Nephron progenitor cell (in vitro differentiated cells): ENCODE measurements around the gene INSM1.

ENCODE experiments used
- DNase-seq: peaks from one replicate; pipeline ENCODE4 v3.0.0; 2021
- H3K27ac Mint-ChIP-seq: 2 replicates; pipeline ENCODE4 v1.8.0; 2021; ENCODE audit warnings: mild to moderate bottlenecking, moderate library complexity, mixed read lengths
- H3K27me3 Mint-ChIP-seq: 2 replicates; pipeline ENCODE4 v1.8.0; 2021; ENCODE audit warnings: mild to moderate bottlenecking, low read depth, mixed read lengths; ENCODE audit not compliant: poor library complexity
- H3K36me3 Mint-ChIP-seq: 2 replicates; pipeline ENCODE4 v1.8.0; 2021; ENCODE audit warnings: low read depth, mixed read lengths
- H3K4me1 Mint-ChIP-seq: 2 replicates; pipeline ENCODE4 v1.8.0; 2021; ENCODE audit warnings: mixed read lengths
- H3K4me3 Mint-ChIP-seq: 2 replicates; pipeline ENCODE4 v1.8.0; 2021; ENCODE audit warnings: mild to moderate bottlenecking, moderate library complexity, mixed read lengths
- H3K9me3 Mint-ChIP-seq: 2 replicates; pipeline ENCODE4 v1.8.0; 2021; ENCODE audit warnings: mild to moderate bottlenecking, moderate library complexity, mixed read lengths
- TF ChIP-seq, protein P1 (sequence below): fragments of 200-600 bp; sonication (generic); IDR thresholded peaks from 2 replicates; pipeline ENCODE4 v1.5.0; 2021; ENCODE audit warnings: antibody characterized with exemption

INSM1 gene

DNA sequence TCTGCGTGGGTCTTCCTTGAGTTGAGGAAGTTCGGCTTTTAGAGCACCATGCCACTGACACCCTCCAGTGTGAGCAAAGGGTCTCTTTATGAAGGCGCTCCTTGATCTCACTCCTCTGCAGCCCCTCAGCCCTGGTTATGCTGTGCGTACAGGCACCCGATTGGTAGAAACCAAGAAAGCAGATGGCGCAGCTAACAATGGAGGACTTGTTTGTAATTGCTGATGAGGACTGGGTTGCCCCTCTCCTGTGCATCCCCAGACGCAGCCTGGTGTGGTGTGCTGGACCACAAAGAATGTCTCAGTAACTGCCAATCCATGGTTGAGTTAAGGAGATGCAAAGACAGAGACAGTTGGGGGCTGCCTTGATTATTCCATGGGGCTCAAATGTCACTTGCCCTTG is 30.2 kb downstream of the INSM1 start:
- no peaks in the 10 kb centered on the region for H3K9me3 Mint-ChIP-seq
- TF ChIP-seq, protein P1, sequence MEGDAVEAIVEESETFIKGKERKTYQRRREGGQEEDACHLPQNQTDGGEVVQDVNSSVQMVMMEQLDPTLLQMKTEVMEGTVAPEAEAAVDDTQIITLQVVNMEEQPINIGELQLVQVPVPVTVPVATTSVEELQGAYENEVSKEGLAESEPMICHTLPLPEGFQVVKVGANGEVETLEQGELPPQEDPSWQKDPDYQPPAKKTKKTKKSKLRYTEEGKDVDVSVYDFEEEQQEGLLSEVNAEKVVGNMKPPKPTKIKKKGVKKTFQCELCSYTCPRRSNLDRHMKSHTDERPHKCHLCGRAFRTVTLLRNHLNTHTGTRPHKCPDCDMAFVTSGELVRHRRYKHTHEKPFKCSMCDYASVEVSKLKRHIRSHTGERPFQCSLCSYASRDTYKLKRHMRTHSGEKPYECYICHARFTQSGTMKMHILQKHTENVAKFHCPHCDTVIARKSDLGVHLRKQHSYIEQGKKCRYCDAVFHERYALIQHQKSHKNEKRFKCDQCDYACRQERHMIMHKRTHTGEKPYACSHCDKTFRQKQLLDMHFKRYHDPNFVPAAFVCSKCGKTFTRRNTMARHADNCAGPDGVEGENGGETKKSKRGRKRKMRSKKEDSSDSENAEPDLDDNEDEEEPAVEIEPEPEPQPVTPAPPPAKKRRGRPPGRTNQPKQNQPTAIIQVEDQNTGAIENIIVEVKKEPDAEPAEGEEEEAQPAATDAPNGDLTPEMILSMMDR, result no peak
- H3K27ac Mint-ChIP-seq, result no peak overlapping the region
- H3K4me3 Mint-ChIP-seq, result no peak overlapping the region
- peaks cover 16% of the 10 kb centered on the region for H3K4me1 Mint-ChIP-seq
- H3K27me3 Mint-ChIP-seq, result peaks cover 9% of the 10 kb centered on the region
- no peak for DNase-seq
- H3K36me3 Mint-ChIP-seq, result peaks cover 10% of the 10 kb centered on the region

DNA sequence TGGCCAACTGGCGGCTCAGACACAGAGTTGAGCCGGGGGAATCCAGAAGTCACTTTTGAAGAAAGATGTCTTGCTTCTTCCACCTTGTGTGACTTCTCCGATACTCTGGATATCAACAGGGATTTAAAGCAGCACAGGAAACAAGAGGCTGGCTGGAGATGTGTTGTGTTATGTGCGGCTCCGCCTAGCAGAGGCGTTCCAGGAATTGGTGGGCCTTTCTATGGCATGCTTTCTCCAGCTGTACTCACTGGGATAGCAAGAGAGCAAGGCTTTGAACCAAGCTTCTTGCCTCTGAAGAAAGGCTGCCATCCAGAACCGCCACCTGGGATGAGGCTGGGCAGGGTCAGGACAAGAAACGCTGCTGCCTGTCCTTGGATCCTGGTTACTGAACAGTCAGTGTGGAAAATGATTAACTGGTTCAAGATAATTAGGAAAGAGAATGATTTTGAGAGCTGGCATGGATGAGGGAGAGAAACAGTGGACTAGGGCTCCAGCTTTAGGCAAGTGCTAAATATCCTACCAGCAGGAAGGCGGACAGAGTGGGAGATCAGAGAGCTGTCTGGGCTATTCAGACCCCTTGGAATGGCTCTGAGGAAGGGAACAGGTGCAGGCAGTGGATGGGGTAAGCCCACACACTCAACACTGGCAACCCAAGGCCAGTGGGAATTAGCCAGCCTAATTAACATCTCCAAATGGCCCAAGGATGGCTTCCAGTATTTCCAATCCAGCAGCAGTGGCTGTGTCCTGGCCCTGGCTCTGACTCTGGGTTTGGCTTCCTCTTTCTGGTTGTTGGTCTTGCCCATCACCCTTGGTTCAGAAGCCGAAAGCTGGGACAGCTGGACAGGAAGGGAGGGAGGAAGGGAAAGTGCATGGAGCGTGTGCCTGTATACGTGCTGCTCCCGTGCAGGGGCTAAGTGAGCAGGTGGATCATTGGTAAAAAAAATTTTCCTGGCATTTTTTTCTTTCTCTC is 31.9 kb downstream of the INSM1 start:
- TF ChIP-seq, protein P1, result no peak
- peaks cover 11% of the 10 kb centered on the region for H3K4me1 Mint-ChIP-seq
- no peaks in the 10 kb centered on the region for H3K9me3 Mint-ChIP-seq
- no peaks in the 10 kb centered on the region for H3K36me3 Mint-ChIP-seq
- H3K27ac Mint-ChIP-seq, result no peak overlapping the region
- no peak for DNase-seq
- peaks cover 20% of the 10 kb centered on the region for H3K27me3 Mint-ChIP-seq
- no peak overlapping the region for H3K4me3 Mint-ChIP-seq

DNA sequence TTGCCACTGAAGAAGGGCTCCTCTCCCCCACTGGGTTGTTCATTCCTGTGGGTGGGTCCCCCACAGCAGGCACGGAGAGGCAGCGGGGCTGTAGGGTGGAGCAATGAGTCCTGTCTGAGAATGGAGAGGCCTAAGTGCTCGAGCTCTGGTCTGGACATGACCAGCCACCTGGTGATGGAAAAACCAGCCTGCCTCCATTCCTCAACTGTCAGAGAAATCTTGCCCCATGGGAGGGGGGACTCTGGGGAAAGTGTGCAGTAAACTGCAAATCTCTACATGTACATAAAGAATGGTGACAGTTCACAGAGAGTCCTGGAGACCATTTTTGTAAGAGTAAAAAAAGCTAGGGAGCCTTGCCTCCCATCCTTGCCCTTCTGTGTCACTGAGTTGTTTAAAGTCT is 34.1 kb downstream of the INSM1 start:
- no peaks in the 10 kb centered on the region for H3K4me1 Mint-ChIP-seq
- no peak overlapping the region for H3K4me3 Mint-ChIP-seq

DNA sequence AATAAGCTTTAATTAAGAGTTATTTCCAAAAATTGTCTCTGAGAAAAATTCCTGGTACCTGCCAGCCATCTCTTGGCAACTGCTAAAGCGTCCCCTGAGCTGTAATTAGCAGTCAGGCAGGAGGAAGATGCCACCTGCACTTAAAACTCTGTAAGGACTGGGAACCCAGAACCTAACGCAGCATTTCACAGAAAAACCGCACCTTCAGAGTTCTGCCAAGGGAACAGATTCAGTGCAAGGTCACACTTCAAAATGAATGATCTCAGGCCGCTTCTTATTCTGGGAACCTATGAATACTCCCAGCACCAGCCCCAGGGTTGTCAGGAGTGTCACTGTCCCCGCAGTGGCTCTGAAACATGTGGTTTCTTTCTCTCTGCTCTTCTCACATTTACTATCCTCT is 36.7 kb downstream of the INSM1 start:
- no peaks in the 10 kb centered on the region for H3K36me3 Mint-ChIP-seq
- peaks cover 21% of the 10 kb centered on the region for H3K27me3 Mint-ChIP-seq
- no peak overlapping the region for H3K27ac Mint-ChIP-seq
- H3K4me1 Mint-ChIP-seq, result no peaks in the 10 kb centered on the region
- H3K4me3 Mint-ChIP-seq, result no peak overlapping the region
- no peak for DNase-seq
- H3K9me3 Mint-ChIP-seq, result no peaks in the 10 kb centered on the region
- TF ChIP-seq, protein P1, result no peak

More for the DNA sequence above, 34.1 kb downstream of the INSM1 start:
- H3K27me3 Mint-ChIP-seq, result peaks cover 21% of the 10 kb centered on the region
- no peaks in the 10 kb centered on the region for H3K36me3 Mint-ChIP-seq
- TF ChIP-seq, protein P1, result no peak
- H3K9me3 Mint-ChIP-seq, result no peaks in the 10 kb centered on the region
- no peak overlapping the region for H3K27ac Mint-ChIP-seq
- DNase-seq, result no peak

DNA sequence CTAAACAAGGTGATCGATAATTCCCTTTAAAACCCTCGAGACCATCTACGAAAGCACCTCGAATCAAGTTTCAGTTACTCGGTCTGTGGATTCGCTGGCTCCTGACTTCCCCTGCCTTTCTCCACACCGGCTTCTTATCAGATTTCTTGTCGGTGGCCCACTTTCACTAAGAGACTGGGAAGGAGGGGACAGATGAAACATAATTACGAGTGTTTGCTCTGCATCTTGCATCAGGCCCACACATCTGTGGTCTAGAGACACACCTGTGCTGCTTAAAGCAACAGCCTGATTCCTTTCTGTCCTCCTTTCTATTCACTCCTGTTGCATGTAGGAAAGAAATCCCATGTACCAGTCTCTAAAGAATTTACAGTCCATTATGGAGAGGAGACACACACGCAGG is 37.7 kb downstream of the INSM1 start:
- H3K4me3 Mint-ChIP-seq, result no peak overlapping the region
- no peaks in the 10 kb centered on the region for H3K9me3 Mint-ChIP-seq
- H3K27me3 Mint-ChIP-seq, result peaks cover 25% of the 10 kb centered on the region
- TF ChIP-seq, protein P1, result no peak
- peaks cover 3% of the 10 kb centered on the region for H3K4me1 Mint-ChIP-seq
- H3K36me3 Mint-ChIP-seq, result no peaks in the 10 kb centered on the region
- no peak for DNase-seq
- no peak overlapping the region for H3K27ac Mint-ChIP-seq

DNA sequence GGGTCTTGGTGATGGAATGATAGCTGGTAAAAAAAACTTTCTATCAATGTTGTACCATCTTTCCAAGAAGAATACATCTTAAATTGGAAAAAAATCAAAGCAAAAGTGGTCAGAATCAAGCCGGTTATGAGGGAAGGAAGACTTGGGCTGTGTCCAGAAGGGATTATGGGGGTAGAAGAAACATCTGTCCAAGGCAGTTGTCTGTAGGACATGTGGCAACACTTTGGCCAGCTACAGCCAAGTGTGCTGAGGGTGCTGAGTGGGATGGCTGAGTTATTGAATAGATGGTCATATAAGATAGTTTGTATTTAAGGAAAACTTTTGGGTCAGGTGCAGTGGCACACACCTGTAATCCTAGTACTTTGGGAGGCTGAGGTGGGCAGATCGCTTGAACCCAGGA is 38.4 kb downstream of the INSM1 start:
- Mint-ChIP-seq H3K4me3 (no peak overlapping the region), H3K27ac (no peak overlapping the region), H3K9me3 (no peaks in the 10 kb centered on the region)

More for the DNA sequence above, 38.4 kb downstream of the INSM1 start:
- TF ChIP-seq, protein P1, result no peak
- Mint-ChIP-seq H3K4me1 (peaks cover 10% of the 10 kb centered on the region), H3K36me3 (no peaks in the 10 kb centered on the region), H3K27me3 (peaks cover 32% of the 10 kb centered on the region)
- no peak for DNase-seq
